ENCODE results near the gene AP1AR. TPM values are rescaled to one million over a fixed set of nuclear protein-coding genes. Genes with fewer than 3 reads are reported as not detected.
"Not testable (repeated sequence)": the region's sequence is repeated elsewhere in the genome, so short reads cannot be mapped to it uniquely, and the experiment has no call there.

The AP1AR gene
- total RNA-seq, 2 donors from 2014 or later = 15.3 to 24.3 TPM

DNA sequence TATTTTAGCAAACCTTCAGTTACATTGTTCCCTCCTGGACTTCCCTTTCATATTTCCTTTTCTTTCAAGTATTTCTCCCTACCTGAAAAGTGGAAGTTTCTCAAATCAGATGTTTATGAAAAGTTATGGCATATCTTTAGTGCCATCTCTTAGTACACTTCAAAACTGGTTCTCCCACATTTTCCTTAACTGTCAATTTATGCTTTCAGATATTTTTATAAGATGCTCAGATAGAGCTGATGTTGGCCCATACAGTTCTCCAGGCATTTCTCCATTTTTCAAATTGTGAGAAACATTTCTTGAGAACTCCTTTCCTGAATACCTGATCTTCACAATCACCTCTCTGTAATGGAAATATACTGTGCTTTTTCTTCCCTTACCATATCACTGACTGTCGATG lies 32.5 kb upstream of the AP1AR start:
- no peak for TF ChIP-seq POLR2A (IDR thresholded peaks at IDR 0.05)
- no peak for TF ChIP-seq CTCF (IDR thresholded peaks at IDR 0.05)
- no peak for TF ChIP-seq POLR2AphosphoS5 (IDR thresholded peaks at IDR 0.05)
- no peak for DNase-seq (ENCODE audit: low spot score)
- Histone ChIP-seq H3K9me3 (no peaks in the 10 kb centered on the region), H3K36me3 (no peaks in the 10 kb centered on the region), H3K27ac (no peak overlapping the region), H3K27me3 (replicated peaks; ENCODE audit: insufficient read depth) (no peaks in the 10 kb centered on the region), H3K4me3 (no peak overlapping the region), H3K4me1 (replicated peaks) (no peaks in the 10 kb centered on the region)
- intact Hi-C loops (cut with DNase I) = no loop called here
- 41% methylated on average over 1 of the region's 1 CpG for WGBS

DNA sequence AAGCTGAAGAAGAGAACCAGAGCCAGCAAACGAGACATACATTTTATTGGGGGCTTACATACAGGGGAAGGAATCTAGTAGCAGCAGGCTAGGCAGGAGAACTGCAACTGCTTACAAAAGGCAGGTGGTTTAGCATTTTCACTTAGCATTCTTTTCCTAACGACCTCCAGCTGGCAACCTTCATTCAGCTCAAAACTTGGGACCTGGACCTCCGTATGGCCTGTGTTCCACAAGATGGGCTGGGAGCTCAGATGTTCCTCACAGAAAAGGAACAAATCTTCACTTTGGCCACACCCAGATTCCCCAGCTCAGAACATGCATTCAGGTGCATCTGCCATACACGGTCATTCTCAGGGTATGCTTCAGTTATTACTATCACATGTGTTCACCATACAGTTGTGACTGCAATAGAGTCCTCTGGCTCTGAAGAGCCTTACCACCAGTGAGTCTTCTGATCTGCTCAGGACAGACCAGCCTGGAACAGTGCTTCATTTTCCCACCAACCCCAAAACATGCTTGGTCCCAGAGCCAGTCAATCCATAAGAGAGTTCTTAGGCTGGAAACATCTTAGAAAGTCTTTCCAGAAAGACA lies 29.6 kb upstream of the AP1AR start:
- H3K27me3 ChIP-seq (replicated peaks; ENCODE audit: insufficient read depth) = no peaks in the 10 kb centered on the region
- no peak for DNase-seq (ENCODE audit: low spot score)
- H3K4me3 ChIP-seq = no peak overlapping the region
- H3K36me3 ChIP-seq = no peaks in the 10 kb centered on the region
- WGBS = 57% methylated on average over 4 of the region's 4 CpGs
- no peaks in the 10 kb centered on the region for H3K4me1 ChIP-seq (replicated peaks)
- no peak overlapping the region for H3K27ac ChIP-seq
- TF ChIP-seq POLR2A (IDR thresholded peaks at IDR 0.05) = no peak
- no peak for TF ChIP-seq CTCF (IDR thresholded peaks at IDR 0.05)
- no peak for TF ChIP-seq POLR2AphosphoS5 (IDR thresholded peaks at IDR 0.05)
- intact Hi-C loops (cut with DNase I) = no loop called here
- no peaks in the 10 kb centered on the region for H3K9me3 ChIP-seq

GRCh38 chr4:112203593-112203992 lies 28.0 kb upstream of the AP1AR start:
- Histone ChIP-seq H3K4me1 (replicated peaks) (no peaks in the 10 kb centered on the region), H3K9me3 (no peaks in the 10 kb centered on the region), H3K4me3 (no peak overlapping the region), H3K36me3 (no peaks in the 10 kb centered on the region), H3K27ac (no peak overlapping the region), H3K27me3 (replicated peaks; ENCODE audit: insufficient read depth) (no peaks in the 10 kb centered on the region)
- 97% methylated on average over 1 of the region's 1 CpG for WGBS
- intact Hi-C loops (cut with DNase I) = no loop called here
- DNase-seq (ENCODE audit: low spot score) = no peak
- TF ChIP-seq POLR2AphosphoS5 (IDR thresholded peaks at IDR 0.05) (no peak), POLR2A (IDR thresholded peaks at IDR 0.05) (no peak), CTCF (IDR thresholded peaks at IDR 0.05) (no peak)

DNA sequence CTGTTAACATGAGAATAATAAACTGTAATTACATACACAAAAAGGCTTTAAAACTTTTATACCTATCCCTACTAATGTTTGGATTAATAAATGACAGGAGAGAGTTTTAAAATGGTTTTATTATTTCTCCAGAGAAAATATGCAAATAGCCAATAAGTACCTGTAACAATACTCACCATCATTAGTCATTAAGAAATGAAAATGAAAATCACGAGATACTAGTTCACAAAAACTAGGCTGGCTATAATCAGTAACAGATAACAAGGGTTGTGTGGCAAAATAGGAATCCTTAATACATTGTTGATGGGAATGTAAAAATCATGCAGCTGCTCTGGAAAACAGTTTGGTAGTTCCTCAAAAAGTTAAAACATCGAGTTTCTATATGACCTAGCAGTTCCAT lies 25.2 kb upstream of the AP1AR start:
- 78% methylated on average over 2 of the region's 2 CpGs for WGBS
- no peaks in the 10 kb centered on the region for H3K4me1 ChIP-seq (replicated peaks)
- no peaks in the 10 kb centered on the region for H3K9me3 ChIP-seq
- H3K27me3 ChIP-seq (replicated peaks; ENCODE audit: insufficient read depth) = no peaks in the 10 kb centered on the region
- H3K27ac ChIP-seq = no peak overlapping the region
- no peak for DNase-seq (ENCODE audit: low spot score)
- H3K36me3 ChIP-seq = no peaks in the 10 kb centered on the region
- TF ChIP-seq CTCF (IDR thresholded peaks at IDR 0.05) (no peak), POLR2A (IDR thresholded peaks at IDR 0.05) (no peak), POLR2AphosphoS5 (IDR thresholded peaks at IDR 0.05) (no peak)
- no peak overlapping the region for H3K4me3 ChIP-seq
- intact Hi-C loops (cut with DNase I) = no loop called here

GRCh38 chr4:112208137-112209095 lies 23.2 kb upstream of the AP1AR start:
- H3K27me3 ChIP-seq (replicated peaks; ENCODE audit: insufficient read depth); DNase-seq (ENCODE audit: low spot score); H3K4me3 ChIP-seq; H3K36me3 ChIP-seq; H3K9me3 ChIP-seq; H3K4me1 ChIP-seq (replicated peaks); intact Hi-C loops (cut with DNase I); H3K27ac ChIP-seq: not testable (repeated sequence)
- 85% methylated on average over 7 of the region's 7 CpGs for WGBS
